Islet precursor cell (in vitro differentiated cells): ENCODE measurements around the gene EPAS1.

ENCODE experiments used
- DNase-seq: peaks from one replicate; pipeline ENCODE4 v3.0.0-alpha.2; 2018

The EPAS1 gene

GRCh38 chr2:46274586-46274985 is 22.6 kb upstream of the EPAS1 start:
- no peak for DNase-seq

- peak; percentile 81 for DNase-seq
Observed at GRCh38 chr2:46275995-46276394, 21.2 kb upstream of the EPAS1 start.

- no peak for DNase-seq
Observed at GRCh38 chr2:46276642-46277041, 20.6 kb upstream of the EPAS1 start.

GRCh38 chr2:46277431-46278190 is 19.6 kb upstream of the EPAS1 start:
- DNase-seq: no peak

GRCh38 chr2:46278952-46279351 is 18.3 kb upstream of the EPAS1 start:
- no peak for DNase-seq

- no peak for DNase-seq
Observed at GRCh38 chr2:46281939-46282338, 15.3 kb upstream of the EPAS1 start.

- peak; percentile 27 for DNase-seq
Observed at GRCh38 chr2:46283693-46284092, 13.5 kb upstream of the EPAS1 start.

GRCh38 chr2:46284260-46284659 is 12.9 kb upstream of the EPAS1 start:
- DNase-seq: peak; percentile 49

- DNase-seq: peak; percentile 93
Observed at GRCh38 chr2:46284796-46285195, 12.4 kb upstream of the EPAS1 start.

- DNase-seq: peak; percentile 71
Observed at GRCh38 chr2:46286715-46287114, 10.5 kb upstream of the EPAS1 start.

- DNase-seq: peak; percentile 75
Observed at GRCh38 chr2:46290078-46290477, 7.1 kb upstream of the EPAS1 start.

GRCh38 chr2:46293466-46293865 is 3.7 kb upstream of the EPAS1 start:
- no peak for DNase-seq

- no peak for DNase-seq
Observed at GRCh38 chr2:46294176-46294836, 2.9 kb upstream of the EPAS1 start.

GRCh38 chr2:46296216-46296839 is 879 bp upstream of the EPAS1 start:
- peak; percentile 73 for DNase-seq

GRCh38 chr2:46297546-46298271 is 502 bp downstream of the EPAS1 start:
- peak; percentile 89 for DNase-seq

GRCh38 chr2:46298272-46298521 is 990 bp downstream of the EPAS1 start:
- no peak for DNase-seq

GRCh38 chr2:46298522-46299353 is 1.5 kb downstream of the EPAS1 start:
- peak; percentile 76 for DNase-seq

- DNase-seq: peak; percentile 82
Observed at GRCh38 chr2:46299365-46300263, 2.4 kb downstream of the EPAS1 start.

- no peak for DNase-seq
Observed at GRCh38 chr2:46300406-46300832, 3.2 kb downstream of the EPAS1 start.

GRCh38 chr2:46302005-46302695 is 4.9 kb downstream of the EPAS1 start:
- no peak for DNase-seq

- no peak for DNase-seq
Observed at GRCh38 chr2:46303233-46303632, 6.0 kb downstream of the EPAS1 start.
